Measurements from ENCODE around the gene LRRC4B.

The LRRC4B gene

DNA sequence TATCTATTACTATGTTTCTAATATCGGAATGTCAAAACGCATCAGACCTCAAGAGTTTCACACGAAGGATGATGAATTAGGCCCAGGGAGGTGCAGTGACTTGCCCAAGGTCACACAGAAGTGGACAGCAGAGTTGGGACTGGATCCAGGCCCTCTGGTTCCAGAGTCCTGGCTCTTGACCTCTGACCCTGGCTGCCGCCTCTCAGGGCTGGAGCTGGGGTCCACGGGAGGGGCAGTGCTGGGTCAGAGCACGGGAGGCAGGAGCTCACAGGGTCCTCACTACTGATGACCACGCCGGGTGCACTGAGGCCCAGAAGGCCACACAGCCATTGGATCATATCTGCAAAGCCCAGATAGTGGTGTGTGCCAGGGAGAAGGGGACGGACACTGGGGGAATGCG lies 45.4 kb downstream of the LRRC4B start:
- no peak for DNase-seq (ENCODE audit: low read depth in 3 of 3)

DNA sequence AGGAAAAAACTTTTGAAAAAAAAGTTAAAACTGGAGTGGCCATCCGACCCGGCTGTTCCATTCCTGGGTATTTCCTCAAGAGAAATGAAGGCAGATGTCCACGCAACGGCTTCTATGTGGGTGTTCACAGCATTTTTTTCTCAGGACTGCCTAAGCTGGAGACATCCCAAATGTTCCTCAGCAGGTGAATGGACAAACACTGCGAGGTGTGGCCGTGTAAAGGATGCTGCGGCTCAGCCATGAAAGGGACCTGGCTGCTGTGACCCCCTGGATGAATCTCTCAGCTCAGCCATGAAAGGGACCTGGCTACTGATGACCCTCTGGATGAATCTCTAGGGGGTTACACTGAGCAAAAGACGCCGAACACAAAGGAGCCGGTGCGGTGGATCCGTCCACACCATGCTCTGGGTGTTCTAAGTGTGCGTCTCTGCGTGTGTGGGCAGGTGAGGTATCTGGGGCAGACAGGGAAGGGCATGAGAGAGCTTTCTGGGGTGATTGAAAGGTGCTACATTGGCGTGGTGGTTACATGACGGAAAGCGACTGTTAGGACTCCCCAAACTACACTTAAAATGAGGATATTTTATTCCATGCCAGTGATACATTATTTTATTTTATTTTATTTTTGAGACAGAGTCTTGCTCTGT lies 47.3 kb downstream of the LRRC4B start:
- DNase-seq (ENCODE audit: low read depth in 3 of 3): no peak

DNA sequence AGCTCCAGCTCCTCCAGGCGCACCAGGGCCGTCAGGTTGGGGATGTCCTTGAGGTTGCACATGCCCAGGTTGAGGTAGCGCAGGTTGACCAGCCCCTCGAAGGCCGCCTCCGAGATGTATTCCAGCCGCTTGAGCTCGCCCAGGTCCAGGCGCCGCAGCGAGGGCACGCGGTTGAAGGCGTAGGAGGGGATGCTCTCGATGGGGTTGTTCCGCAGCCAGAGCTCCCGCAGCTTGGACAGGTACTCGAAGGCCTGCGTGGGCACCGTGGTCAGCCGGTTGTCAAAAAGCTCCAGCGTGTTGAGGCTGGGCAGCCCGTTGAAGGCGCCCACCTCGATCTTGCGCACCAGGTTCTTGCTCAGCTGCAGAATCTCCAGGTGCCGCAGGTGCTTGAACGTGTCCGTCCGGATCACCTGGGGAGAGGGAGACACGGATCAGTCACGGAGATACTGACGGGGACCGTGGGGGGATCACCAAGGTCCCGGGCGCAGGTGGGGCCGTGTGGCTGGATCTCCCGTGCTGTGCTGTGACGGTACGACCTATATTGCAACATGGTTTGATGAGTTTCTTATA lies 49.1 kb downstream of the LRRC4B start:
- DNase-seq (ENCODE audit: low read depth in 3 of 3): no peak

DNA sequence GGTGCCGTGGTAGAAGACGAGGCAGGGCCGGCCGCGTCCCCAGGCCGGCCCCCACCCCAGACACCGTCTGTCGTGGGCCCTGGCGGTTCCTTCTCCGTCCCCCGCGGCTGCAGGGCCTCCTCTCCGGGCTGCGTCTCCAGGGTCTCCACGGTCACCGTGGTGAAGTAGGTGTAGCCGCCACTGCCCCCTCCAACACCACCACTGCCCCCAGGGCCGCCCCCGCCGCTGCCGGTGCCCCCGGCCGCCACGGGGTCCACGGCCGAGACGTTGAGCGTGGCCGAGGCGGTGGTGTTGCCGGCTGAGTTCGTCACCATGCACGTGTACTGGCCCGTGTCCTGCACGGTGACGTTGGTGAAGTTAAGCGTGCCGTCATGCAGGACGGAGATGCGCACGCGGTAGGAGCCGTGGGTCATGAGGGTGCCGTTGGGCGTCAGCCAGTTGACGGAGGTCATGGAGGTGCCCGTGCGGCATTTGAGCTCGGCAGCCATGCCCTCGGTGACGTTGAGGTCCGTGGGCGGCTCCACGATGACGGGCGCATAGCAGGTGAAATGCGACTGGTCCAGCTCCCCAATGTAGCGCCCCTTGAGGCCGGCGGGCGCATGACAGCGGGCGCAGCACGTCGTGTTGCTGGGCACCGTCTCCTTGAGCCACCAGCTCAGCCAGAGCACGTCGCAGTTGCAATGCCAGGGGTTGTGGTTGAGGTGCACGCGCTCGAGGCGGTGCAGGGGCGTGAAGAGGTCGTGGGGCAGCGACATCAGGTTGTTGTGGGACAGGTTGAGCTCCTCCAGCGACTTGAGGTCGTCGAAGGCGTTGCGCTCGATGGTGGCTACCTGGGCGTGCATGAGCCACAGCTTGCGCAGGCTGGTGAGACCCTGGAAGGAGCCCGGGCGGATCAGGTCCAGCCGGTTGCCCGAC lies 49.9 kb downstream of the LRRC4B start:
- no peak for DNase-seq (ENCODE audit: low read depth in 3 of 3)

DNA sequence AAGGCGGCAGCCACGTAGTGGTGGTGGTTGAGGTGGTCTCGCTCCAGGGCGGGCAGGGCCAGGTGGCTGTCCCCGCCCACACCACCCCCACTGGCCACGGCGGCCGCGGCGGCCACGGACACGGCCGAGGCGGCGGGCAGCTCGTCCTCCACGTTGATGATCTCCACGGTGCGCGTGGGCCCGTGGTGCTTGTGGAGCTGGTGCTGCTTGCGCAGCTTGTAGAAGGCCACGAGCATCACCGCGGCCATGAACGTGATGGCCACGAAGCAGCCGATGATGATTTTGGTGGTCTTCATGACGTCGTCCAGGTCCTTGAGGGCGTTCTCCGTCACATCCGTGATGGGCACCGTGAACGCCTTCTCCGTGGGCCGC lies 50.5 kb downstream of the LRRC4B start:
- DNase-seq (ENCODE audit: low read depth in 3 of 3): no peak

DNA sequence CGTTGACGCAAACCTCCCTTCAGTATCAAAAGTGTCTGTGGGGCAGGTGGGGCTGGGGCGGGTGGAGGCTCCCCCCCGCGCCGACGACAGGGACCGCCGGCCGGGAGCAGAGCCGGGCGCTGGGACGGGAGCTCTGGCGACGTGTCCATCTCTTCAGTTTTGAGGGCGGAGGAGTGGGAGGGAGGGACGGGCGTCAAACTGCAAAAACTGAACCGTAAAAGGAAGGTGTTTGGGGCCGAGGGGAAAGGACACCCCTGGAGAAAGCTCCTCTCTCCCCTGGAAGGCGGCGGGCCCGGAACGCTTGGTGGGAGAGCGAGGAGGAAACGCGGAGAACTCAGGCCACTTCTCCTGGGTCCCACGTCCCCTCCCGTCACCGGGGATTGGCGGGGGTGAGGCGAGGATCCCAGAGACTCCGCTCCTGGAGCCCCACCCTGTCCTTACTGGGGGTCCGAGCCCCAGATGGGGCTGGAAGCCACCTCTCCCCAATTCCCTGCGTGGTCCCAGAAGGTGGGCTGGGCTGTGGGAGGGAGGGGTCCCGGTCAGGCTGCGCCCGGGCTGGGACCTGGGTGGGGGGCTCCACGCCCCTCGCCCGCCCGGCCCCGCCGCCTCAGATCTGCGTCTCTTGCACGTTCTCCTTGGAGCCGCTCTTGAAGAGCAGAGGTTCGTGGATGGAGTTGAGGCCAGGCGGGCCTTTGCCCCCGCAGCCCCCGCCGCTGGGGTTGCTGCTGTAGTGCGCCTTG lies 51.1 kb downstream of the LRRC4B start:
- no peak for DNase-seq (ENCODE audit: low read depth in 3 of 3)

DNA sequence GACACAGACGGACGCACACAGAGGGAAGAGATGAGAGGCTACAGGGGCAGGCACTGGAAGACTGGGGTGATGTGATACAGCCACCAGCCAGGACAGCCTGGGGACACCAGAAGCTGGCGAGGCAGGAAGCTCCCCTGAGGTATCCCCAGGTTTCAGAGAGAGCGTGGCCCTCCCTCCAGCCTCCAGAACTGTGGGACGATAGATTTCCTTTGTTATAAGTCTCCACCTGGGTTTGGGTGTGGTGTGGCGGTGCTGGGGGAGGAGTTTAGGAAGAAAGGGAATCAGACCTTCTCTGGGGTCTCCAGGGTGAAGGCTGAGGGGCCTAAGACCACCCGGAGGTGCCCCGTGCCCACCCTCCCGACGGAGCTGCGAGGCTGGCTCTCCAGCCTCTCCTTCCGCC lies 51.8 kb downstream of the LRRC4B start:
- DNase-seq (ENCODE audit: low read depth in 3 of 3): no peak

DNA sequence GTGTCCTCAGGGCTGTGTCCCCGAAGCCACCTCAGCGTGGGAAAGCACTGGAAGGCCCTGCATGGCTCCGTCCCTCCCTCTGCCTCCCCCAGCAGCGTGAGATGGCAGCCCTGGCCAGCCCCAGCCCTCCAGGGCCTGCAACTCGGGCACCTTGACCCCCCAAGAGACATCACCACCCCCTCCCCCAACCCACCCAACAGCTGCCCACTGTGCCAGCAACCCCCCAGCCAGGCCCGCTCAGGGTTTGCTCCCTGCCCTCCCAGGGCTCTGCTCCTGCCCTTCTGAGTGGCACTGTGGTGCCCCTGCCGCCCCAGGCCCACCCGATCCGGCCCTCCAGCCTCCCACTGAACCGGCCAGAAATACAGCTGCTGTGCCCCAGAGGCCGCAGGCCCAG lies 53.1 kb downstream of the LRRC4B start:
- no peak for DNase-seq (ENCODE audit: low read depth in 3 of 3)

DNA sequence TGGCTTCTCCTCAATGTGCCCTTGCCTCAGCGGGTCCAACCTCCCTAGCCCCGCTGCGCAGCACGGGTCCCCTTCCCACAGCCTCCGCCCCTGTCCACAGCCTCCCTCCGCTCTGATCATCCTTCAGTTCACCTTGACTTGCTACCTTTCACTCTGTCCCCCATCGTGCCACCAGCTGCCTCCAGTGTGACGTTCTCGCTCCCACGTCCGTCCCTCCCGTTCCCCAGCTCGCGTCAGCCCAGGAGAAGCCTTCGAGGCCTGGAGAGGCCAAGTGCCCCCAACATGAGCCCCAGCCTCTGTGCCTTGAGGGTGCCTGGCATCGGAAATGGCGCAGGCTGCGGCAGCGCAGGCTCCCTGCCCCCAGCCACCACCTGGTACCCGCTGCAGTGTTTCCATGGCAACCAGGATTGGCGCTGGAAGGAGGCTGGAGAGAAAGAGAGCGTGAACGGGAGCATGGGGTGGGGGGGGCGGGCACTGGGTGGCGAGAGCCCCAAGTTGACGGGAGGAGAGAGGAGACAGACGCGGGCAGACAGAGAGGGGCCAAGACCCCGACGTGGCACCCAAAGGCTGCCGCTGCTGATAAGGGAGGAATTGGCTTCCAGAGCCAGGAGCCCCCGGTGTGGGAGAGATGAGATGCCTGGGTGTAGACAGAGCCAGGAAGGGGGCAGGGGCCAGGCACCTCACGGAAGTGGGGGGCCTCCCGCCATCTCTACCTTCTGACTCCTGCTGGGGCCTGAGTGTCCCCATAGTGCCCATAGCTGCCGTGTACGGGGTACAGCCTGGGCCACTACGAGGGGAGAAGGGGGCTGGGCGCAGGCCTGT lies 53.7 kb downstream of the LRRC4B start:
- no peak for DNase-seq (ENCODE audit: low read depth in 3 of 3)

DNA sequence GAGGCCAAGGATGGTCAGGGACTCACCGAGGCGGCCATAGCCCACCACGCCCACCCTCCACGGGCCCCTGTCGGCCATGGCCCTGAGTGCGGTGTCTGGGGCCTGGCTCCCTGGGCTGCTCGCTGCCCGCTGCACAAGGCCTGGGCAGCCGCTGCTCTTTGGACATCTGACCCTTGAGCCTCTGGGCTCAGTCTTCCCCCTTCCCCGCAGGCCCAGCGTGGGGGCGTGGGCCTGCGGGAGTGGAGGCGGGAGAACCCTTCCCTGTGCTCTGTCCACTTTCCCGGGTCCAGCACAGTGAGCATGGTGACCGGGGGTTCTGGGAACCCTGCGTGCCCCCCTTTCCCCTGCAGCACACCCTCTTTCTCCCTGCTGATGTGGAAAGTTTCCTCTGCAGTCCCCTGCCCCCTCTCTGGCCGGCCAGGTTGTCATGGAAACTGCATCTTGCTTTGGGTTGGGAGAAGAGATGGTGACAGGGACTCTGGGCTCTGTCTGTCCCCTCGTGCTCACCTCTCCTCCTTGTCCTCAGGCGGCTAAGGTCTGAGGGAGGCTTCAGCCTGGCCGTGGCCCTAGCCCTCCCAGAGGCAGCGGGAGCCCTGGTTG lies 54.4 kb downstream of the LRRC4B start, which contains the start of gene ASPDH:
Gene ASPDH, minus strand, starts transcription at position 168 of the 600 bp plus-strand sequence. Its CDS starts 90 bp downstream, at position 78.
- no peak for DNase-seq (ENCODE audit: low read depth in 3 of 3)

DNA sequence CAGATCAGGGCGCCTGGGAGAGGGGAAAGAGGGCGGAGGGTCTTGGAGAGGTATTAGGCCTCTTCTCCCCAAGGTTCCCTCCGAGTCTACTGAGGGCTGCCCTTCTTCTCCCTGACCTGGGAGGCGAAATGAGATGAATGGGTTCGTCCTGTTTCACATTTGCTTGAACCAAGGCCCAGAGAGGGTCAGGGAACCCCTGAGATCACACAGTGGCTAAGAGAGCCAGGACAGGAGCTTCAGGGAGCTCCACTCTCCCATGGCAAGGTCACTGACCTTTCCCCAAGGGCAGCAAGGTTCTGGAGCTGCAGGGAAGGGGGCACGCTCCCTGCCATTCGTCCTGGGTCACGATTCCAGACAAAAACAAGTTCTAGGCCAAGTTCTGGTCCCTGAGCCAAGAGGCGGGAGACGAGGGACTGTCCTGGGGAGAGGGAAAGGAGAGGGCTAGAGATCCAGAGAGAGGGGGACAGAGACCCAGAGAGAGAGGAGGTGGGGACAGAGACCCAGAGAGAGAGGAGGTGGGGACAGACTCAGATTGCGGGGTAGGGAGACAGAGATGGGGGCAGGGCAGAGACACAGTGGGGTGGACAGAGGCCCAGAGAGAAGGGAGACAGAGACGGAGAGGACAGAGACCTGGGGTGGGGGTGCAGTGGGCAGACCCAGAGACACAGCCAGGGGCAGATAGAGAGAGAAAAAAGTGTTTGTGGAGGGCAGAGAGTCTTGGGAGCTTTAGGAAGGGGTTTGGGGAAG lies 55.1 kb downstream of the LRRC4B start:
- DNase-seq (ENCODE audit: low read depth in 3 of 3): no peak

DNA sequence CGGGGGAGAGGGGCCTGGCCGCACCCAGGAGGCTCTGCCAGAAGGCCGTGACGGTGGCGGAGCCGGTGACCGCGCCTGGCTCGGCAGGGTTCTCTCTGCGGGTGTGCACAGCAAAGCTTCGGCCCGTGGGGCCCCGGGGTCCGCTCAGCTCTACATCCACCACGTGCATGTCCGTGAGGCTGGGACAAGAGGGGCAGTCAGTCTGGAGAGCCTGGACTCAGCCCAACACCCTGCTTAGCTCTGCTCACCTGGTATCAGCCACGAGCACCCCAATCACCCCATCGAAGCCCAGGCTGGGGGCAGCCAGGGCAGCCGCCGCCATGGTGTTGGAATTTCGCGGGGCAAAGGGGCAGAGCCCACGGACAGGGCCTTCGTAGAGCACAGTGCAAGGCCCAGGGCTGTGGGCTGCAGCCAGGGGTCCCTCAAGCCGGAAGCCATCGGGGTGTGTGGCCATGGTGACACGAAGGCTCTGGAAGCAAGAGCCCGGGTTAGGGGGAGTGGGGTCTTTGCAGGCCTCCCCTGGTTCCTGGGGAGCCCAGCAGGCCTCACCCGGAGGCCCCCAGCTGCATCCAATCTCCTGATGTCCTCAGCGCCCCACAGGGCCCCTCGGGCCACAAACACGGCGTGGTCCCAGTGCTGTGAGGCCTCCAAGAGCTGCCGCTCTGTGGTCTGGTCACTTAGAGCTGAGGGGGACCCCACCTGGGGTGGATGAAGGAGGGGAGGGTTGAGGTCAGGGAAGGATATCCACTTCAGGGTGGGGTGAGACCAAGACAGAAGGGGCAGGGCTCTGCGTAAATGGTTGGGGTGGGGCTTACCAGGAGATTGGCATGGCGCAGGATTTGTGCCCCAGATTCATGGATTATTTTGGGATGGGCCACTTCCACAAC lies 55.9 kb downstream of the LRRC4B start:
- DNase-seq (ENCODE audit: low read depth in 3 of 3): no peak

DNA sequence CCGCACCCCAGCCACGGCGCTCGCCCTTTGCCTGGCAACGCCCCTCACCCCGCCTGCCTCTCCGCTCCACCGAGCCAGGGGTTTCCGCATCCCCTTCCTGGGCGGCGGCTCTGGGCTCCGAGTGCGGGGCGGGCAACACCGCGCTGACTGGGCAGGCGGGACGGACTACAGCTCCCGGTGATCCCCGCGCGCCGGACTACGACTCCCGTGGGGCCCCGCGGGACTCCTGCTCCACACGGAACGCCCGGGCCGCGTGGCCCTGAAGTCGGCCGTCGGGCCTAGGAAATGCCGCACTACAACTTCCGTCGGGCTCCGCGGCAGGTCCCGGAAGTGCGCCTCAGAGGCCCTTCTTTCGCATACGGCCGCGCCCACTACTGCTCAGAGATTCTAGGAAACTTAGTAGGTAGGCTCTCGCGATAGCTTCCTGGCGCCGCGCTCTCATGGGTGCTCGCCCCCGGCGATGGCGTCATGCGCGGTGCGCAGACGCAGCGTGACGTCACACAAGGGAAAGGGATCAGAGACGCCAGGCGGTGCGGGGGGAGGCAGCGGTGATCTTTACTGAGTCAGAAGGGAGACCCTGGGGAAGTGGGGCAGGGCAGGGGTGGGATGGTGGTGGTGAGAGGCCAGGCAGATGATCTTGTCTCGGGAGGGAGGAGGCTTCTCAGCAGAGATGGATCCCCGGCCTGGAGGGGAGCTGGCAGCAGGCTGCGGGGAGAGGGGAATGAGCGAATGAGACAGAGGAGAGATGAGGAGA lies 57.0 kb downstream of the LRRC4B start, which contains the start of gene JOSD2:
Gene JOSD2, minus strand, starts transcription at position 123 of the 754 bp plus-strand sequence. CDS start 760 bp downstream, outside the sequence.
- DNase-seq (ENCODE audit: low read depth in 3 of 3): peak; percentile 91 to 97 (median 94)

DNA sequence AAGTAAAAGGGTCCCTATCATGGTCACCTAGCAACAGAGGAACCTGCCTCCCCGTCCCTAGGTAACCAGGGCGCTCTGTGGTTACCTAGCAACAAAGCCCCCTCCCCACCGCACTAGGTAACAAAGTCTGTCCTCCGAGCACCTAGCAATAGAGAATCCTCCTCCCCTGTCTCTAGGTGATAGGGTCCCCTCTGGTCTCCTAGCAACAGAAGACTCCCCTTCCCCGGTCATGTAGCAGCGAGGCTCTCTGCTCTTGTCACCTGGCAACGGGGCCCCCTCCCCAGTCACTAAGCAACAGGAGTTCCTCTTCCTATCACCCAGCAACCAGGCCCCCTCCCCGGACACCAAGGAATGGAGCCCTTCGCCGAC lies 57.6 kb downstream of the LRRC4B start:
- DNase-seq (ENCODE audit: low read depth in 3 of 3): no peak

DNA sequence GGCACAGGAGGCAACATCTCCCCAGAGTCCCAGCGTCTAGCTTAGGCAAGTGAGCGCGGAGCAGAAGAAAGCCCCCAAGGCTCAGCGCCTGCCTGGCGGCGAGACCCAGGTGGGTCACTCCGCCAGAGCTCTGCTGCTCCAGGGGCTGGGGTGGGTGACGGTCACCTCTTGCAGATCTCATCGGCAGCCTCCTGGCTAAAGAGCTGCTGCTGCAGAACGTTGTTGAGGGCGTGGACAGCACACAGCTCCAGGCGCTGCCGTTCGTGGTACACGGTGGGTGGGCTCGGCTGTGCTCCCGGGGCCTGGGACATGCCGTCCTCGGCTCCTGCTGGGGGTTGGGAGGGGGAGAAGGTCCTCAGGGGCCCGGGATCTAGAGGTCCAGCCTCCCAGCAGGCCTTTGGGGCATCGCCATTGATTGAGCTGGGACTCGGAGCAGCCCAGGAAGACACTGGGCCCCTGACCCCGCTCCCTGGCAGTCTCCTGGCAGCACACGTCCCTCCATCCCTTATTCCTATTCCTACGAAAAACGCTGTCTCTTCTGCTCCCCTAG lies 58.0 kb downstream of the LRRC4B start:
- no peak for DNase-seq (ENCODE audit: low read depth in 3 of 3)

DNA sequence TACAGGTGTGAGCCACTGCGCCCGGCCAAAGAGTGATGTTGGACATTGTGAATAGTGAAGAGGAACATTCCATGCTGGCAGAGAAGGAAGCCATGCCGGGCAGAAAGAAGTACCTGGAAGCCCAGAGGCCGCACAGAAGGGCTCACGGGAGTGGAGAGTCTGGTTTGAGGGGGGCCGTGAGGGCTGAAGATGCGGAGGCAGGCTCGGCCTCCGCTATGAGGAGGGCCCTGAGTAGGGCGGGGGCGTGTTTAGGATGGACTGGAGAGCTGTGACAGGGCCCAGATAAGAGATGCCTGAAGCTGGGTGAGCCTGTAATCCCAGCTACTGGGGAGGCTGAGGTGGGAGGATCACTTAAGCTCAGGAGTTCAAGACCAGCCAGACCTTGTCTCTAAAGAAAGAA lies 58.9 kb downstream of the LRRC4B start:
- no peak for DNase-seq (ENCODE audit: low read depth in 3 of 3)

DNA sequence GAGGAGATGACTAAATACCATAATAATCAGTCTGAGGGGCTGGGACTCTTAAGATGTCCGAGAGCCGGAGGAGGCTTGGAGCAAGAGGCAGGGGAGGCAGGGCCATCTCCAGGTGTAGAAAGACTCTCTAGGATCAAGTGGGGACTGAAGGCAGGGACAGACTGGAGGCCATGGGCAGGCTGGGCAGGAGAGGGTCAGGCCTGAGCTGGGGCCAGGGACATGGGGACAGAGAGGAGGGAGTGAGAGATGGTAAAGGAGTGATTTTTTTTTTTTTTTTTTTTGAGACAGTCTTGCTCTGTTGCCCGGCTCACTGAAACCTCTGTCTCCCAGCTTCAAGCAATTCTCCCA lies 59.4 kb downstream of the LRRC4B start:
- DNase-seq (ENCODE audit: low read depth in 3 of 3): no peak

DNA sequence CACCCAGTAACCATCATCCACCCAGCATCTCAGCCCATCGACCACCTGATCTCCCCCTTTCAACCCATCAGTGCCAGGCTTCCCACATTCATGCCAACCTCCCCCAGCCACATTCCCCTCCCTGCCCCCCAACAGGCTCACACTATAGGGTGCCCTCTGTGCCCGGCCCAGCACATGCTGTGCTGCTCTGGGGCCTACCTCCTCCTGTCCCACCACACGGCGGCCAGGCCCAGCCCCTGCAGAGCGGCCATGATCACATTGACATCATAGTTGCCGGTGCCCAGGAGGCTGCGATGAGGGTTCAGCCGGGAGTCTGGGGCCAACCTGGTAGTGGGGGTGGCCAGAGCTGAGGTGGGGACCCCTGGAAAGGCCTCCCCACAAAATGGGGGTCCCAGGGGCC lies 60.9 kb downstream of the LRRC4B start:
- DNase-seq (ENCODE audit: low read depth in 3 of 3): no peak

All from stimulated activated CD4-positive, alpha-beta T cell treated with anti-CD3 and anti-CD28 coated beads, TNF-alpha, amount 100 ng/mL, for 48 hours (primary cell).